Spleen (tissue), 11 donors: ENCODE measurements around the gene RBM20. TPM values are rescaled to one million over a fixed set of nuclear protein-coding genes. Genes with fewer than 3 reads are reported as not detected.

Experiments used
- DNase-seq: peaks from one replicate; pipeline ENCODE4 v3.0.0-alpha.2; 2020
- H3K27ac ChIP-seq, 8 donors: fragments of 200-600 bp; sonication (generic) in 7 of 8; 1 replicate in 4 of 8; 2 replicates in 4 of 8; pipeline versions ENCODE4 v1.5.0 to v1.8.0; 2016 to 2021; ENCODE audit warnings: inconsistent platforms in 4 of 8, mild to moderate bottlenecking in 4 of 8, moderate library complexity in 1 of 8
- H3K27me3 ChIP-seq, 7 donors: fragments of 200-600 bp; sonication (generic) in 6 of 7; replicated peaks in 1 of 7; 1 replicate in 4 of 7; 2 replicates in 3 of 7; pipeline versions ENCODE4 v1.5.0 to v1.8.0; 2016 to 2021; ENCODE audit warnings: inconsistent platforms in 3 of 7, mild to moderate bottlenecking in 1 of 7
- H3K36me3 ChIP-seq, 6 donors: fragments of 200-600 bp; sonication (generic) in 5 of 6; 1 replicate in 4 of 6; 2 replicates in 2 of 6; pipeline versions ENCODE4 v1.5.0 to v1.8.0; 2016 to 2021; ENCODE audit warnings: inconsistent platforms in 2 of 6
- H3K4me1 ChIP-seq, 6 donors: fragments of 200-600 bp; sonication (generic) in 5 of 6; 1 replicate in 3 of 6; 2 replicates in 3 of 6; pipeline versions ENCODE4 v1.5.0 to v1.8.0; 2016 to 2021; ENCODE audit warnings: inconsistent platforms in 3 of 6
- H3K4me3 ChIP-seq, 8 donors: fragments of 200-600 bp; sonication (generic) in 7 of 8; 1 replicate in 4 of 8; 2 replicates in 4 of 8; pipeline versions ENCODE4 v1.5.0 to v1.8.0; 2016 to 2021; ENCODE audit warnings: inconsistent platforms in 4 of 8, mild to moderate bottlenecking in 4 of 8, moderate library complexity in 2 of 8
- H3K9me3 ChIP-seq, 8 donors: fragments of 200-600 bp; sonication (generic) in 7 of 8; 1 replicate in 4 of 8; 2 replicates in 4 of 8; pipeline versions ENCODE4 v1.5.0 to v1.8.0; 2016 to 2021; ENCODE audit warnings: inconsistent platforms in 4 of 8
- POLR2A ChIP-seq, 3 donors: fragments of 450-650 bp; IDR thresholded peaks; one replicate each; pipeline ENCODE4 v1.5.1; 2017; ENCODE audit warnings: antibody characterized with exemption in 3 of 3, mild to moderate bottlenecking in 1 of 3
- POLR2AphosphoS5 ChIP-seq, 3 donors: sonication (generic); formaldehyde crosslinking; IDR thresholded peaks; one replicate each; pipeline ENCODE4 v1.5.1; 2017; ENCODE audit warnings: antibody characterized with exemption in 3 of 3
- WGBS, 5 donors: extraction: QIAGEN DNeasy Blood & Tissue Kit in 3 of 5; methylation state at CpG; one replicate each; pipeline versions ENCODE4 v1.1.5 to v1.1.7; 2013 to 2018; 5-methylcytosine and 5-hydroxymethylcytosine counted together
- intact Hi-C: fragments of 100-400 bp; cut with DNase I; formaldehyde crosslinking; loops from one replicate; pipeline ENCODE4 v1.15.0; 2023; ENCODE audit warnings: low total_unique reads
- polyA plus RNA-seq, 3 donors: library from polyadenylated mRNA; stranded (reverse); fragments of 200-250 nt; gene quantifications; one replicate each; pipeline ENCODE4 v1.2.1, GENCODE V29; 2013
- total RNA-seq, 7 donors: library from RNA; depleted of rRNA in 3 of 7; stranded (reverse); fragments of >200 nt in 3 of 7; fragmentation: NEBNext Ultra II Directional in 4 of 7; extraction: Animal tissue kit (Norgen Biotek cat#: 25700) in 4 of 7; gene quantifications; one replicate each; pipeline versions ENCODE4 v1.1.0 to v1.2.1, GENCODE V29; 2016 to 2021
- TF ChIP-seq, protein P1 (sequence below), 11 experiments: fragments of 200-600 bp in 7 of 11; fragments of 450-650 bp in 4 of 11; sonication (generic) in 4 of 11; IDR thresholded peaks in 8 of 11; conservative IDR thresholded peaks in 3 of 11; 1 replicate in 7 of 11; 2 replicates in 4 of 11; pipeline versions ENCODE4 v1.4.0 to v1.8.0; 2016 to 2021; ENCODE audit warnings: antibody characterized with exemption in 11 of 11, inconsistent platforms in 4 of 11, mild to moderate bottlenecking in 1 of 11
- donor health status: healthy with polysubstance abuse.
- donor health status: DM: no; HTN: no; CAD: no; lungs with moderate emphysema.
- donor health status: DM: no; HTN: no; CAD: no.
- donor health status: Bipolar disorder and iron deficiency.
- donor health status: healthy.
- donor health status: DM: no; HTN: no; CAD: no.
- donor health status: DM: yes; HTN: yes; CAD: no.

Gene RBM20
- total and polyA plus RNA-seq, 10 donors, result 0.04 to 0.72 (median 0.29) TPM; not detected in 1

DNA sequence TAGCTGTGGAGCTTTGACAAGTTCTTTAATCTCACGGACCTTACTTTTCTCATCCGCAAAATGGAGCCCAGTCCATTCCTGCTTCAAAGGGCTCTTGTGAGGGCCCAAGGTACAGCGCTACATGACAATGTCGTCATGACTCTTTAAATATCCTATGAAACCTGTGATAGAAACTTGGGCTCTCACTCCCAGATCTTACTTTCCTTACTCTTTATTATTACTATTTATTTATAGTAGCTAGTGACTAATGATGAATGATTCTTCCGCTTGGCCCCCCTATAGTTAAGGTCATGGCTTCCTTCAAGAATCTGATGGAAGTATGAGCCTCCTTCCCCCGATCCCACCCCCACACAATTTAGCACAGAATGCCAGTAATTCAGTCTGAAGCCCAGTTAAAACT is 41.9 kb downstream of the RBM20 start:
- intact Hi-C loops, result no loop called here
- TF ChIP-seq, protein P1, sequence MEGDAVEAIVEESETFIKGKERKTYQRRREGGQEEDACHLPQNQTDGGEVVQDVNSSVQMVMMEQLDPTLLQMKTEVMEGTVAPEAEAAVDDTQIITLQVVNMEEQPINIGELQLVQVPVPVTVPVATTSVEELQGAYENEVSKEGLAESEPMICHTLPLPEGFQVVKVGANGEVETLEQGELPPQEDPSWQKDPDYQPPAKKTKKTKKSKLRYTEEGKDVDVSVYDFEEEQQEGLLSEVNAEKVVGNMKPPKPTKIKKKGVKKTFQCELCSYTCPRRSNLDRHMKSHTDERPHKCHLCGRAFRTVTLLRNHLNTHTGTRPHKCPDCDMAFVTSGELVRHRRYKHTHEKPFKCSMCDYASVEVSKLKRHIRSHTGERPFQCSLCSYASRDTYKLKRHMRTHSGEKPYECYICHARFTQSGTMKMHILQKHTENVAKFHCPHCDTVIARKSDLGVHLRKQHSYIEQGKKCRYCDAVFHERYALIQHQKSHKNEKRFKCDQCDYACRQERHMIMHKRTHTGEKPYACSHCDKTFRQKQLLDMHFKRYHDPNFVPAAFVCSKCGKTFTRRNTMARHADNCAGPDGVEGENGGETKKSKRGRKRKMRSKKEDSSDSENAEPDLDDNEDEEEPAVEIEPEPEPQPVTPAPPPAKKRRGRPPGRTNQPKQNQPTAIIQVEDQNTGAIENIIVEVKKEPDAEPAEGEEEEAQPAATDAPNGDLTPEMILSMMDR (IDR thresholded peaks at IDR 0.05 in 8 of 11, conservative IDR thresholded peaks at IDR 0.05 in 3 of 11), result no peak
- peaks cover 0 to under 1% (median 0%) of the 10 kb centered on the region in 6 donors for H3K4me1 ChIP-seq
- H3K27ac ChIP-seq, result no peak overlapping the region
- H3K36me3 ChIP-seq, result no peaks in the 10 kb centered on the region
- WGBS, 5 donors, result 89 to 94% (median 92%) methylated on average over 6 of the region's 6 CpGs
- no peak overlapping the region for H3K4me3 ChIP-seq
- no peaks in the 10 kb centered on the region for H3K9me3 ChIP-seq
- no peaks in the 10 kb centered on the region for H3K27me3 ChIP-seq
- DNase-seq, result no peak

DNA sequence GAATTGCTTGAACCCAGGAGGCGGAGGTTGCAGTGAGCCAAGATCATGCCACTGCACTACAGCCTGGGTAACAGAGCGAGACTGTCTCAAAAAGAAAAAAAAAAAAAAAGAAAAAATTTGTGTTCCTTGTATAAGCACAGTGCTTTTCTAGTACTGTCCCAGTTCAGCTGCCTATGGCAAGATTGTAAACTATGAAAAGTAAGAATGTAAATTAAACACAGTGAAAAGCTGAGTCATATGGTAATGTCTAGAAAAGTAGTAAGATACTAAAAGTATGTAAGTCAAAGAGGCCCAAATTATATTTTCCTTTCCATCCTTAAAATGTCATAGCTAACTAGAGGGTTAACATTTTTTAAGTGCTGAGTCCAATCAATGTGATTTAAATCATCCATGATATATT is 42.8 kb downstream of the RBM20 start:
- H3K27ac ChIP-seq, result no peak overlapping the region
- peaks cover 0 to 7% (median 2%) of the 10 kb centered on the region in 8 donors for H3K9me3 ChIP-seq
- no peaks in the 10 kb centered on the region for H3K36me3 ChIP-seq
- DNase-seq, result no peak
- 86 to 100% (median 93%) methylated on average over 2 of the region's 2 CpGs for WGBS, 5 donors
- no peak for TF ChIP-seq POLR2AphosphoS5 (IDR thresholded peaks at IDR 0.05)
- TF ChIP-seq, protein P1 (IDR thresholded peaks at IDR 0.05 in 8 of 11, conservative IDR thresholded peaks at IDR 0.05 in 3 of 11), result no peak
- TF ChIP-seq POLR2A (IDR thresholded peaks at IDR 0.05), result no peak
- intact Hi-C loops, result no loop called here
- no peak overlapping the region for H3K4me3 ChIP-seq
- no peaks in the 10 kb centered on the region for H3K27me3 ChIP-seq
- no peaks in the 10 kb centered on the region for H3K4me1 ChIP-seq

DNA sequence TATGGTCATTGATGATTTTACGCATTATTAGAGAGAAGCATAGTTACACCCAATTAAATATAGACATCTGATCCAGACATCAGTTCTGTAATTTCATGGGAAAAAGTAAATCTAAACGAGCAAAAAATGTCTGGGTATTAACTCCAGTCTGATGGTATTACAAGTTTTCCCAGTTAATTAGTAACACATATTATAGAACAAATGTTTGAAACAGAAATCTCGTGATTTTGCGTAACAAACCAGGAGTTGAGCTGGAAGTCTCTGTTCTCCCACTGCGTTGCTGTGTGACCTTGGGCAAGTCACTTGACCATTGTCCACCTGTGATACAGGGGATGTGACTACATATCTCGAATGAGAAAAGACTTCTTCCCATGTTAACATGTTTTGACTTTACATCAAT is 43.3 kb downstream of the RBM20 start:
- 86 to 91% (median 88%) methylated on average over 6 of the region's 6 CpGs for WGBS, 5 donors

DNA sequence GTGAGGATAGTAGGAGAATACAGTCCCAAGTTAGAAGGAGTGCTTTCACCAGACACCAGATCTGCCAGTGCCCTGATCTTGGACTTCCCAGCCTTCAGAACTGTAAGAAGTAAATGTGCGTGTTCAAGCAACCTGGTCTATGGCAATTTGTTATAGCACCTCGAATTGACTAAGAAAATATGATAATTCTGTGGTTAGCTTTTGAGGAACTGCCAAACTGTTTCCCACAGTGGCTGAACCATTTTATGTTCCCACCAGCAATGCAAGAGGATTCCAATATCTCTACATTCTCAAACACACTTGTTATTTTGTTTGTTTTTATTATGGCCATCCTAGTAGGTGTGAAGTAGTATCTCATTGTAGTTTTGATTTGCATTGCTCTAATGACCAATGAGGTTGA is 47.0 kb downstream of the RBM20 start:
- Histone ChIP-seq H3K27me3 (no peaks in the 10 kb centered on the region), H3K4me3 (no peak overlapping the region), H3K9me3 (peaks cover 0 to 17% (median 4%) of the 10 kb centered on the region in 8 donors), H3K4me1 (no peaks in the 10 kb centered on the region), H3K36me3 (no peaks in the 10 kb centered on the region), H3K27ac (no peak overlapping the region)
- WGBS, 5 donors, result 58 to 72% (median 68%) methylated on average over 2 of the region's 2 CpGs
- TF ChIP-seq POLR2AphosphoS5 (IDR thresholded peaks at IDR 0.05), result no peak
- DNase-seq, result no peak
- intact Hi-C loops, result no loop called here

More for the DNA sequence above, 43.3 kb downstream of the RBM20 start:
- H3K36me3 ChIP-seq, result no peaks in the 10 kb centered on the region
- H3K27ac ChIP-seq, result no peak overlapping the region
- TF ChIP-seq POLR2A (IDR thresholded peaks at IDR 0.05), result no peak
- no peak for TF ChIP-seq POLR2AphosphoS5 (IDR thresholded peaks at IDR 0.05)
- TF ChIP-seq, protein P1 (IDR thresholded peaks at IDR 0.05 in 8 of 11, conservative IDR thresholded peaks at IDR 0.05 in 3 of 11), result no peak
- peaks cover 0 to 9% (median 4%) of the 10 kb centered on the region in 8 donors for H3K9me3 ChIP-seq
- no peaks in the 10 kb centered on the region for H3K4me1 ChIP-seq
- no peaks in the 10 kb centered on the region for H3K27me3 ChIP-seq
- intact Hi-C loops, result no loop called here
- DNase-seq, result no peak
- H3K4me3 ChIP-seq, result no peak overlapping the region

DNA sequence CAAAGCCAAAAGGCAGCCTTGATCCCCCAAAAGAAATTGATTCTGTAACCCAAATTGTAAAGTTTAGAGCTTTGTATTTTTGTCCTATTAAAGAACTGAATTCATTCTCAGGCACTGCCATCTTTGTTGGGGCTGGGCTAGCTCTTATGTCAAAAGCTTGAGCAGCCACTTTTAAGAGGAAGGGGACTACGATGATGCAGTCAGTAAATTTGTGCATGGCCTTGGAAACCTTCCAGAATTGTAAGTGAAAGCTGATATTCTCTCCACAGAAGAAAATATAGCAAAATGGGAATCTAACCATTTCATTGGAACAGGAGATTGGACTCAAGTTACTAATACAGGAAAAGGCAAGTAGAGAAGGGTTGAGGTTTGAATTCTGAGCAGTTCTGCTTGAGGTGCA is 50.1 kb downstream of the RBM20 start:
- 53 to 70% (median 67%) methylated on average over 1 of the region's 1 CpG for WGBS, 5 donors
- H3K27me3 ChIP-seq, result no peaks in the 10 kb centered on the region
- H3K9me3 ChIP-seq, result peaks cover 0 to 17% (median 4%) of the 10 kb centered on the region in 8 donors
- no peaks in the 10 kb centered on the region for H3K4me1 ChIP-seq
- no peak overlapping the region for H3K4me3 ChIP-seq
- no peak overlapping the region for H3K27ac ChIP-seq
- H3K36me3 ChIP-seq, result no peaks in the 10 kb centered on the region
- DNase-seq, result no peak
- TF ChIP-seq POLR2AphosphoS5 (IDR thresholded peaks at IDR 0.05), result no peak
- no peak for TF ChIP-seq POLR2A (IDR thresholded peaks at IDR 0.05)
- TF ChIP-seq, protein P1 (IDR thresholded peaks at IDR 0.05 in 8 of 11, conservative IDR thresholded peaks at IDR 0.05 in 3 of 11), result no peak
- intact Hi-C loops, result no loop called here
